ENCODE results near the gene BCL2.

BCL2 gene

DNA sequence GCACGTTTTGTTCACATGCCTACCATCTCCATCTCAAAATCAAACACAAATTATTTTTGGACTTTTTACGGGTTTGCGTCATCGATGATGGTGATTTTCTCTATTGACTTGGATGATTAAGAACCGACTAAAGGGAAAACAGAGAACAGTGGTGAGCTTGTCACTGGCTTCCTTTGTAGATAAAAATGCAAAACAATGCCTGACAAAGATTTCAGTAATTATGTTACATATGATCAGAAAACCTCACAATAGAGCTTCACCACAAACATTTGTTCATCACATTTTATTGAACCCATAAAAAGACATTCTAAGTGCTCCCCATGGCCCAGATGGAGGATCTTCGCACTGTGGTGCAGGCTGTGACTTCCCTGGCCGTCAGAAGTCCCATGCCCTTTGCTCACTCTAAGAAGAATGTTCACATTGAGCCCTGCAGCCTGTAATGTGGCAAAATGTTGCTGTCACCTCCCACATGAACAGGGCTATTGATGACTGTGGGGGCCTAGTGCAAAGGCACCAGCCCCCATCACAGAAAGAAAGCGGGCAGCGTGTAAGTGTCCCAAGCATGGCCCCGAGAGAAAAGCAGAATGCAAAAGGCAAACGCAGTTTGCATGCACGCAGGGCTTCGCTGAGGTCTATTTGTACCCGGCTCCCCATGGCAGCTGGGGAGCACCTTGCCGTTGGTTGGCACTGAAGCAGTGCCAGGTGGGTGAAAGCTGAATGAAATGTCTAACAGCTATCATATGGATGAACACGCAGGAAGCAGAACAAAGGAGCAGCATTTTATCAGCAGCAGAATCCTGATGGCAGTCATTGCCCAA is 60.6 kb downstream of the BCL2 start:
- no peak for DNase-seq (ENCODE audit: extremely low read depth, low read depth)
- no peak for TF ChIP-seq CTCF (IDR thresholded peaks at IDR 0.05; ENCODE audit: low read depth, low read length, missing control alignments)

GRCh38 chr18:63257453-63257852 is 62.1 kb downstream of the BCL2 start:
- DNase-seq (ENCODE audit: extremely low read depth, low read depth) = no peak
- no peak for TF ChIP-seq CTCF (IDR thresholded peaks at IDR 0.05; ENCODE audit: low read depth, low read length, missing control alignments)
- no peak overlapping the region for H3K4me3 ChIP-seq (replicated peaks; ENCODE audit: low read depth, low read length)

More for the DNA sequence above, 60.6 kb downstream of the BCL2 start:
- no peak overlapping the region for H3K4me3 ChIP-seq (replicated peaks; ENCODE audit: low read depth, low read length)

DNA sequence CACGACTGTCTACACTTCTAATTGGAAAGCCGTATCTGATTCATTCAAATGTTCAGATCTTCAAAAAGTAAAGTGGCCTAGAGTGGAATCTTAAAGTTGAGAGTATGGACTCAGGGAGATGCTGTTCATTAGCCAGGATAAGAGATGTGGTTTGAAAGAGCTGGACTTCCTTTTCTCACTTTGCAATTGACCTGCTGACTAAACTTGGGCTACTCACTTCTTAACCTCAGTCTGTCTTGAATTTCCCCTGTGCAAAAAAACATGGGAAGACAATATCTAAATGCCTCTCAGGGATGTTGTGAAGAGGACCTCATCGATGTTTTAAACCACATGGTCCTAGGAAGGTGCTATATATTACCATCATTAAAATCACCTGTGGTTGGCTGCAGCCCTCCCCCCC is 64.1 kb downstream of the BCL2 start:
- DNase-seq (ENCODE audit: extremely low read depth, low read depth) = no peak
- TF ChIP-seq CTCF (IDR thresholded peaks at IDR 0.05; ENCODE audit: low read depth, low read length, missing control alignments) = no peak
- H3K4me3 ChIP-seq (replicated peaks; ENCODE audit: low read depth, low read length) = no peak overlapping the region

GRCh38 chr18:63254716-63255399 is 64.7 kb downstream of the BCL2 start:
- no peak for TF ChIP-seq CTCF (IDR thresholded peaks at IDR 0.05; ENCODE audit: low read depth, low read length, missing control alignments)
- no peak for DNase-seq (ENCODE audit: extremely low read depth, low read depth)
- H3K4me3 ChIP-seq (replicated peaks; ENCODE audit: low read depth, low read length) = no peak overlapping the region

- H3K4me3 ChIP-seq (replicated peaks; ENCODE audit: low read depth, low read length) = no peak overlapping the region
- TF ChIP-seq CTCF (IDR thresholded peaks at IDR 0.05; ENCODE audit: low read depth, low read length, missing control alignments) = no peak
- no peak for DNase-seq (ENCODE audit: extremely low read depth, low read depth)
These were observed 65.9 kb downstream of the BCL2 start for GRCh38 chr18:63253428-63254372.

- no peak overlapping the region for H3K4me3 ChIP-seq (replicated peaks; ENCODE audit: low read depth, low read length)
- DNase-seq (ENCODE audit: extremely low read depth, low read depth) = no peak
- TF ChIP-seq CTCF (IDR thresholded peaks at IDR 0.05; ENCODE audit: low read depth, low read length, missing control alignments) = no peak
These were observed 66.6 kb downstream of the BCL2 start for GRCh38 chr18:63253014-63253413.
